ENCODE data around the gene ARL6IP1.
"Not testable (repeated sequence)": the region's sequence is repeated elsewhere in the genome, so short reads cannot be mapped to it uniquely, and the experiment has no call there.

Gene ARL6IP1

GRCh38 chr16:18759598-18760520, 41.5 kb downstream of the ARL6IP1 start:
- in situ Hi-C loops (cut with HindIII; ENCODE audit: low pct_unique_long_range_greater_than_20kb, low sequenced_read_pairs); DNase-seq (ENCODE audit: low read depth in 1 of 2, low spot score in 1 of 2): not testable (repeated sequence)

- in situ Hi-C loops (cut with HindIII; ENCODE audit: low pct_unique_long_range_greater_than_20kb, low sequenced_read_pairs); DNase-seq (ENCODE audit: low read depth in 1 of 2, low spot score in 1 of 2): not testable (repeated sequence)
Measured at GRCh38 chr16:18757960-18758660, 43.2 kb downstream of the ARL6IP1 start.

GRCh38 chr16:18756639-18757038, 44.7 kb downstream of the ARL6IP1 start:
- DNase-seq (ENCODE audit: low read depth in 1 of 2, low spot score in 1 of 2); in situ Hi-C loops (cut with HindIII; ENCODE audit: low pct_unique_long_range_greater_than_20kb, low sequenced_read_pairs): not testable (repeated sequence)

GRCh38 chr16:18742870-18743269, 58.5 kb downstream of the ARL6IP1 start:
- in situ Hi-C loops (cut with HindIII; ENCODE audit: low pct_unique_long_range_greater_than_20kb, low sequenced_read_pairs); DNase-seq (ENCODE audit: low read depth in 1 of 2, low spot score in 1 of 2): not testable (repeated sequence)
